ENCODE measurements around the gene GTF3A.

Gene GTF3A

GRCh38 chr13:27450921-27451471 is 26.6 kb downstream of the GTF3A start:
- DNase-seq (ENCODE audit: low read depth) = no peak

GRCh38 chr13:27455331-27455855 is 31.0 kb downstream of the GTF3A start:
- H3K4me3 ChIP-seq (ENCODE audit: low read depth, low read length) = no peak overlapping the region
- in situ Hi-C loops (cut with HindIII; ENCODE audit: low sequenced_read_pairs) = no loop called here
- no peak for TF ChIP-seq CTCF (IDR thresholded peaks at IDR 0.05; ENCODE audit: low read depth, low read length, missing control alignments)
- DNase-seq (ENCODE audit: low read depth) = no peak

More at GRCh38 chr13:27450921-27451471, 26.6 kb downstream of the GTF3A start:
- peak overlapping the region; percentile 94 for H3K4me3 ChIP-seq (ENCODE audit: low read depth, low read length)
- in situ Hi-C loops (cut with HindIII; ENCODE audit: low sequenced_read_pairs) = no loop called here
- TF ChIP-seq CTCF (IDR thresholded peaks at IDR 0.05; ENCODE audit: low read depth, low read length, missing control alignments) = no peak

GRCh38 chr13:27461940-27462584 is 37.6 kb downstream of the GTF3A start:
- TF ChIP-seq CTCF (IDR thresholded peaks at IDR 0.05; ENCODE audit: low read depth, low read length, missing control alignments) = no peak
- DNase-seq (ENCODE audit: low read depth) = no peak
- in situ Hi-C loops (cut with HindIII; ENCODE audit: low sequenced_read_pairs) = no loop called here
- H3K4me3 ChIP-seq (ENCODE audit: low read depth, low read length) = no peak overlapping the region

- in situ Hi-C loops (cut with HindIII; ENCODE audit: low sequenced_read_pairs) = no loop called here
- DNase-seq (ENCODE audit: low read depth) = no peak
- H3K4me3 ChIP-seq (ENCODE audit: low read depth, low read length) = no peak overlapping the region
- no peak for TF ChIP-seq CTCF (IDR thresholded peaks at IDR 0.05; ENCODE audit: low read depth, low read length, missing control alignments)
These were observed 39.1 kb downstream of the GTF3A start for GRCh38 chr13:27463500-27463899.

DNA sequence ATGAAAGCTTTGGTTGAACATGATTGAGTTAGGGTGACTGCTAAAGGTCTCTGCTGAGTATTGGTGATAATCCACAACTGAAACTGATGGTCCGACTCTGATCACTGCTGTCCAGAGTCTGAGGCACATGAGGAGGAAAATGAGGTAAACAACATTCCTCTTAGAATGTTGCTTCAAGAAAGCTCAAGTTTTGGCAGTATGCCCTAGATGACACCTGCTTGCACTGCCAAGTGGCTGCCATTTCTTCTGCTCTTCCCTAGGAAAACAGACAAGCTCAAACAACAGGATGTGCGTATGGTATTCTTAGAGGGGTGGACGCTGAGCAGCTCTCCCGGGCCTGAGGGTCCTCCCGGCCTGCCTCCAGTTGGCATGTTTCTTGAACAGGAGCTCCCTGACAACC is 41.2 kb downstream of the GTF3A start:
- in situ Hi-C loops (cut with HindIII; ENCODE audit: low sequenced_read_pairs) = no loop called here
- TF ChIP-seq CTCF (IDR thresholded peaks at IDR 0.05; ENCODE audit: low read depth, low read length, missing control alignments) = no peak
- DNase-seq (ENCODE audit: low read depth) = no peak
- no peak overlapping the region for H3K4me3 ChIP-seq (ENCODE audit: low read depth, low read length)

DNA sequence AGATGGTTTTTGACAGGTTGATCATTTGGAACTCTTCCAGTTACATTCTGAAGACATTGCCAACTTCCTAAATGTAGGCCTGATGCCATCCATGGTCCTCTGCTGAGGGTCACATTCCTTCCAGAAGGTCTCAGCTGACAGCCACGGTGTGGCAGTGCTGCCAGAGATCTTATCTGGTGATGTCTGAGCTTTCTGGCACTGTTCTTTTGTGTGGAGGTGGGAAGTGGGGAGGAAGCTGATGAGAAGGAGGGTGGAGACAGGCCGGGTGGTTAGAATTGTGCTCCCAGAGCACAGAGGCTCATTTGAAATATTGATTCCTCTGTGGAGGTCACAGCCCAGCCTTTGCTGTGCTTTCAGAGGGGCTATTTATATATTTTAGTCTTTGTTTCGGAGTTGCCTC is 42.1 kb downstream of the GTF3A start:
- in situ Hi-C loops (cut with HindIII; ENCODE audit: low sequenced_read_pairs) = no loop called here
- H3K4me3 ChIP-seq (ENCODE audit: low read depth, low read length) = no peak overlapping the region
- no peak for TF ChIP-seq CTCF (IDR thresholded peaks at IDR 0.05; ENCODE audit: low read depth, low read length, missing control alignments)
- no peak for DNase-seq (ENCODE audit: low read depth)

All from astrocyte of the cerebellum (primary cell).